Spleen (tissue), 7 donors: ENCODE results near the gene SPATA31D3.

Experiments used
- POLR2A ChIP-seq, 3 donors: fragments of 450-650 bp; IDR thresholded peaks; one replicate each; pipeline ENCODE4 v1.5.1; 2017; ENCODE audit warnings: antibody characterized with exemption in 3 of 3, mild to moderate bottlenecking in 1 of 3
- POLR2AphosphoS5 ChIP-seq, 3 donors: sonication (generic); formaldehyde crosslinking; IDR thresholded peaks; one replicate each; pipeline ENCODE4 v1.5.1; 2017; ENCODE audit warnings: antibody characterized with exemption in 3 of 3
- TF ChIP-seq, protein P1 (sequence below), 11 experiments: fragments of 200-600 bp in 7 of 11; fragments of 450-650 bp in 4 of 11; sonication (generic) in 4 of 11; IDR thresholded peaks in 8 of 11; conservative IDR thresholded peaks in 3 of 11; 1 replicate in 7 of 11; 2 replicates in 4 of 11; pipeline versions ENCODE4 v1.4.0 to v1.8.0; 2016 to 2021; ENCODE audit warnings: antibody characterized with exemption in 11 of 11, inconsistent platforms in 4 of 11, mild to moderate bottlenecking in 1 of 11
- donor health status: DM: no; HTN: no; CAD: no; lungs with moderate emphysema.
- donor health status: DM: no; HTN: no; CAD: no.
- donor health status: DM: no; HTN: no; CAD: no.

DNA sequence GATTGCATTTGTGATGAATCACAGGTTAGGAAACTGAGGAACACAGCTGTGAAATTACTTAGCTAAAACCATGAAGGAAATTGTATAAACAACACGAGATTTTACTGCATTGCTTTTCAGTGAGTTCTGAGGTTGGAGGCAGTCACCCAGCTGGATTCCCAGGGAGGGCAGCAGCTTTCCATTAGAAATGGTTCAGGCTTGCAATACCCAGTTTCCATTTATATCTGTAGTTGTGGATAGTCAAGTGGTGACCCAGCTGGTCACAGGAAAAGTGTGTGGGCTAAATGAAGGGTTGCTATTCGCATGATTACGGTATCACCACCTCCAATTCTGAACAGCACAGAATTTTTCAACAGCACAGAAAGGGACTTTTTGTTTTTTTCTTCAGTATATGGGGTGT lies 49.4 kb upstream of the SPATA31D3 start:
- no peak for TF ChIP-seq POLR2A (IDR thresholded peaks at IDR 0.05)
- TF ChIP-seq, protein P1, sequence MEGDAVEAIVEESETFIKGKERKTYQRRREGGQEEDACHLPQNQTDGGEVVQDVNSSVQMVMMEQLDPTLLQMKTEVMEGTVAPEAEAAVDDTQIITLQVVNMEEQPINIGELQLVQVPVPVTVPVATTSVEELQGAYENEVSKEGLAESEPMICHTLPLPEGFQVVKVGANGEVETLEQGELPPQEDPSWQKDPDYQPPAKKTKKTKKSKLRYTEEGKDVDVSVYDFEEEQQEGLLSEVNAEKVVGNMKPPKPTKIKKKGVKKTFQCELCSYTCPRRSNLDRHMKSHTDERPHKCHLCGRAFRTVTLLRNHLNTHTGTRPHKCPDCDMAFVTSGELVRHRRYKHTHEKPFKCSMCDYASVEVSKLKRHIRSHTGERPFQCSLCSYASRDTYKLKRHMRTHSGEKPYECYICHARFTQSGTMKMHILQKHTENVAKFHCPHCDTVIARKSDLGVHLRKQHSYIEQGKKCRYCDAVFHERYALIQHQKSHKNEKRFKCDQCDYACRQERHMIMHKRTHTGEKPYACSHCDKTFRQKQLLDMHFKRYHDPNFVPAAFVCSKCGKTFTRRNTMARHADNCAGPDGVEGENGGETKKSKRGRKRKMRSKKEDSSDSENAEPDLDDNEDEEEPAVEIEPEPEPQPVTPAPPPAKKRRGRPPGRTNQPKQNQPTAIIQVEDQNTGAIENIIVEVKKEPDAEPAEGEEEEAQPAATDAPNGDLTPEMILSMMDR (IDR thresholded peaks at IDR 0.05 in 8 of 11, conservative IDR thresholded peaks at IDR 0.05 in 3 of 11): no peak
- TF ChIP-seq POLR2AphosphoS5 (IDR thresholded peaks at IDR 0.05): no peak
